ENCODE results near the gene CFAP61.

DNA sequence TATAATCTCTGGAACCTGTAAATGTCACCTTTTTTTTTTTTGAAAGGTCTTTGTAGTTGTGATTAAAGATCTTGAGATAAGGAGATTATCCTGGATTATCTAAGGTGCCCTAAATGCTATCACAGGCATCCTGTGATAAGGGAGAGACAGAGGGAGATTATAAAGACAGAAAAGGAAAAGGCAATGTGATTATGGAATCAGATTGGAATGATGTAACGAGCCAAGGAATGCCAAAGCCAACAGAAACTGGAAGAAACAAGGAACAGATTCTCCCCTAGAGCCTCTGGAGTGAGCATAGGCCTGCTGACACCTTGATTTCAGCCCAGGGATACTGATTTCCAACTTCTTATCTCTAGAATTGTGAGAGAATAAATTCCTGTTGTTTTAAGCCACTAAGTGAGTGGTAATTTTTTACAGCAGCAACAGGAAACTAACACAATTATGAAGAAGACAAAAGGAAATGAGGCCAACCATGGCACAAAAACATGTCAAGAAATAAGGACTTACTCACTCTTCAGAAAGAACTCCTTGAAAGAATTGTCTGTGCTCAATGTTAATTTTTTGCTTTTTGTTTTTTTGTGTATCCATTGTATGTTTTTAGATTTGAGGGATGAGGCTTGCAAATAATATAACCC lies 82.7 kb downstream of the CFAP61 start:
- no peak for TF ChIP-seq CTCF (IDR thresholded peaks at IDR 0.05)
- no peak for TF ChIP-seq POLR2AphosphoS5 (IDR thresholded peaks at IDR 0.05)
- no peak for TF ChIP-seq POLR2A (IDR thresholded peaks at IDR 0.05)
- no peak for TF ChIP-seq EP300 (IDR thresholded peaks at IDR 0.05)
